GM19467 (cell line): ENCODE measurements around the gene EEF1AKMT4.
"Not testable (repeated sequence)": the region's sequence is repeated elsewhere in the genome, so short reads cannot be mapped to it uniquely, and the experiment has no call there.

Experiments
- ATAC-seq: cut with Tn5 transposase; IDR thresholded peaks from one replicate; pipeline ENCODE4 v1.9.1; 2021; ENCODE audit warnings: mild to moderate bottlenecking, moderate library complexity; ENCODE audit not compliant: unreplicated experiment

Gene EEF1AKMT4

DNA sequence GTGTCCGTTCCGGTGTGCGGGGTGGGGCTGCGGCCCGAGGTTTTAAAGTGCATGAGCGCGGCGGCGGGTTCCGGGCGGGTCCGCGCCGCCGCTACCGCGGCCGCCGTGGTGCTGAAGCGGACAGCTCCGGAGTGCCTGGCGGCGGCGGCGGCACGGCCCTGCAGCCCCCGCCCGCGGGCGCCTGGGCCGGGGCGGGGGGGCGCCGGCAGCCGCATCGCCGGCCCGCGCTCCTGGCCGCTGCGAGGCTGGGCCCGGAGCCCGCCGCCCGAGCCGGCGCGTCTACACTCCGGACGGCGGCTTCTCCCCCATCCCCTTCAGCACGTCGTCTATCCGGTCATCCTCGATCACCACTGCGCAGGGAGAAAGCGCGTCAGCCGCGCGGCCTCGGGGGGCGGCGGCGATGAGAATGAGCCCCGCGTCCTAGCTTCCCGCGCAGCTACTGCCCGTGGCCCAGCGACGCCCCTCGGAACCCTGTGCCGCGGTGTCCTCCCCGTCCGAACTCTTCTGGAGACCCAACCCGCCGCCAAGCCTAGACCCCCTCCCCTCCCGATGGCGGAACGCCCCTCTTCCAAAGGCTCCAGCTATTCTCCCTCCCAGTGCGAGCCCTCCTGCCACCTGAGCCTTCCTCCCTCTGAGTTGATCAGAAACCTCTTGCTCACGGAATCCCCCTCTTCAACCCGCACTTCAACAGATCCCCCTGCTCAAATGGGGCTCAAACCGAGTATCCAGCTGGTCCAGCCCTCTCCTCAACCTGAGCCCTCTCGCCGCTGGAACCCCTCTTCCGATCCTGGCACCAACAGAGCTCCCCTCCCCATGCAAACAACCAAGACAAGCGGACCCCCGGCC, 10.6 kb downstream of the EEF1AKMT4 start:
- no peak for ATAC-seq

DNA sequence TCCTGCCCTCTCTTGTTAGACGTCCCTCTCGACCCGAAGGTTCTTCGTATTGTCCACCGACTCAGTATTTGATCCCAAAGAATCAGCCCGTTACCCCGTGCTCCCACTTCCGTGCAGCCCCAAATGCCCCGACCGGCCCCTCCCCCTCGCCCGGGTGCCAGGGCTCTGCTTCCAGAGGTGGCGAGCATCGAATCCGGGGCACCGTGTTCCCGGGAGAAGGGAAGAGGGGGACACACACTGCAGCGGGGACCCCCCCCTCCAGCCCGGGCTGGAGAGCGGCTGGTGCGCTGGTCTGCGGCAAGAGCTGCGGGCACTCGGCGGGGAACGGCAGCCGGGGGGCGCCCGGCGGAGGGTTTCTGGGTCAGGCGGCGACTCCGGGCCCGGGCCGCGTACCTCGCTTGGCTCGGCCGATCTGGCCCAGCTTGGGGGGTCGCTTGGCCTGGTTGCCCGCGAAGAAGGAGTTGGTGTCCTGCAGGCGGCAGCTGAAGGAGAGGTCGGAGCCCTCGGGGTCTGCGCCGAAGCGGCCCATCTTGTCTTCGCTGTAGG, 11.3 kb downstream of the EEF1AKMT4 start:
- ATAC-seq, result no peak

DNA sequence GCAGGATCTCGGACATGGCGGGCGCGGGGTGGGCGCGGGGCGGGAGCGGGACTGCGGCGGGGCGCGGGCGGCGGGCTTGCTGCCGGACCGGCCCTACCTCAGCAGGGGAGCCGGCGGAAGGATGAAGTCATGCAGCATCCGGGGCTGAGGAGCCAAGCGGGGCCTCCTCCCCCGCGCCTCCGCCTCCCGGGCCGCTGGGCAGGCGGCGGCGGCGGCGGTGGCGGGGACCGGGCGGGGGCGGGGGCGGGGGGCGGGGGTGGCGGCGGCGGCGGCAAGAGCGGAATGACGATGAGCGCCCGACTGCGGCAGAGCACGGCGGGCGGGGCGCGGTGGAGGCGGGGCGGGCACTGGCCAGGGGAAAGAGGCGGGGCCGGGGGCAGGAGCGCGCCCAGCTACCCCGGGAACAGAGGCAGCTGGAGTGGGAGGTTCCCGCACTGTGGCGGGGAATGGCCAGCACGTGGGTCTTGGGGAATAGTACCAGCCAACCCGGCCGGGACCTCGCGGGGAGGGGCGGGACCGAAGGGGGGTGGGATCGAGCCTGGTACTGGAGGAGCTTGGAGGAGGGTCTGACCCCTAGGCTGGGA, 11.9 kb downstream of the EEF1AKMT4 start, which contains the start of gene CAMK2N2:
Gene CAMK2N2 (minus strand): TSS at position 284 of the 584 bp plus-strand sequence. CDS start 268 bp downstream, at position 16.
- ATAC-seq, result no peak

DNA sequence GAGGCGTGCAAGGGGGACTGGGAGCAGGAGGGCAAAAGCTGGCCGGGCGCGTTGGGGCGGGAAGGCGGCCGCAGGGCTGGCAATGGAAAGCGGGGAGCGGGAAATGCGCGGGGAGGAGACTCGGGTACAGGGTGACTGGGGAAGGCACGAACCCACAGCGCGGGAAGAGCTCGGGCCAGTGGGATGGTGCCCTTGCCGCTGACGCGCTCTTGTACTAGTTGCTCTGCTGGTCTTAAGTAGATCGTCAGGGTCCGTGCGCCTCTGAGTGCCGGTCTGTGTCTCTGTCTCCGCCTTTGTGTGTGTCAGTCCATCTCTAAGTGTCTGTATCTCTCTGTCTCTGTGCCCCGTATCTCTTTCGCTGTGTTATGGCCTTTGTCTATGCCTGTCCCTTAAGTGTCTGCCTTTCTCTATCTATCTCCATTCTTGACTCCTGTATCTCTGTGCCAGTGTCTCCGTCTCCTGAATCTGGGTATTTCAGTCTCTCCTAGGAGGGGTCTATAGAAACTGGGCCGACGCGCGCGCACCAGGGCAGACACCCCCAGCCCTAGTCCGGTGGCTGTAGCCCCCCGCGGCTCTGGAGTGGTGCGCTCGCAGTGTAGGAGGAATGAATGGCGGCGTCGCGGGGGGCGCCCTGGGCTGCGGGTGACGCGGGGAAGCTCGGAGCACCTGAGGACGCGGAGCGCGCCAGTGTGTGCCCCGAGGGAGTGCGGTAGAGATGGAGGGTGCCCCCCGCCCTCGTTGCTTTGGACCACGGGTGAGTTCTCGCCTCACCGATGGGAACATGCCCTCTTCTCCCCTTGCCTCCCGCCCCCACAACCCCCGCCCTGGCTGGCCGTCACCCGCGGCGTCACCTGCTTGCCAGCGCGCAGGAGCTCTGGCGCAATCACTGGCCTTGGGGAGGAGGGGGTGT, 12.6 kb downstream of the EEF1AKMT4 start:
- no peak for ATAC-seq

DNA sequence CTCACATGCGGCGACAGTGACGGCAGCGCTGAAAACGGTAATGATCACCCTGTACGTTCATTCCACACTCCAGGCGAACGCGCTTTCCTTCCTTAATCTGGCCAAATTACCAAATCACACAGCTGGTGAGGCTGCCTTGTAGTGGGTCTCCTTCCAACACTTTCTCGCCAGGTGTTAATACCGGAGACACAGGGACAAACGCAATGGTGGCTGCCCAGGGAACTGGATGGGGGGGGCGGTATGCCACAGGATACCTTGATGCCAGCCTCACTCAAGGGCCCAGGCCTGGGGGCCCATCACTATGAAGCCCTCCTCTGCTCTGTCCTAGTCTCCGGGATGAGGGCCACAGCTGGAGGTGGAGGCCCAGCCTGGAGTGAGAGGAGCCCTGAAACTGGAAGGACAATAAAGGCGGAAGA, 13.3 kb downstream of the EEF1AKMT4 start:
- no peak for ATAC-seq

DNA sequence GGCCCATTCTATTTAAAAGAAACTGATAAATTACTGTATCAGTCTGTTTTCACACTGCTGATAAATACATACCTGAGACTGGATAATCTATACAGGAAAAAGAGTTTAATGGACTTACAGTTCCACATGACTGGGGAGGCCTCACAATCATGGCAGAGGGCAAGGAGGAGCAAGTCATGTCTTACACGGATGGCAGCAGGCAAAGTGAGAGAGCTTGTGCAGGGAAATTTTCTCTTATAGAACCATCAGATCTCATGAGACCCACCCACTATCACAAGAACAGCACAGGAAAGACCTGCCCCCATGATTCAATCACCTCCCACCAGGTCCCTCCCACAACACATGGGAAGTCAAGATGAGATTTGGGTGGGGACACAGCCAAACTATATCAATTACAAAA, 17.8 kb downstream of the EEF1AKMT4 start:
- ATAC-seq, result not testable (repeated sequence)

DNA sequence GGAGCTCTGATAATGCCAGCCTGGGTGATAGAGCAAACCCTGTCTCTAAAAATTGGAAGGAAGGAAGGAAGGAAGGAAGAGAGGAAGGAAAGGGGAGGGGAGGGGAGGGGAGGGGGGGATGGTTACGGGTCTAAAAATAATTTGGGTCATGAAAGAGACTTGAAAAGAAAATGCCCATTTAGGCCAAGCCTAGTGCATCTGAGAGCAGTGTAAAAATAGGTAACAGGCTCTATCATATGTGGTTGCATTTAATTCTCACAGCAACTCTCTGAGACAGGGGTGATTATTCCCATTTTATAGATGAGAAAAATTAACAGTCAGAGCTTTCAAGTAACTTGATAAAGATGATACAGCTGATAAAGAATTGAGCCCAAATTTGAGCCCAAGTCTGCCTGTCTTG, 22.8 kb downstream of the EEF1AKMT4 start:
- no peak for ATAC-seq

DNA sequence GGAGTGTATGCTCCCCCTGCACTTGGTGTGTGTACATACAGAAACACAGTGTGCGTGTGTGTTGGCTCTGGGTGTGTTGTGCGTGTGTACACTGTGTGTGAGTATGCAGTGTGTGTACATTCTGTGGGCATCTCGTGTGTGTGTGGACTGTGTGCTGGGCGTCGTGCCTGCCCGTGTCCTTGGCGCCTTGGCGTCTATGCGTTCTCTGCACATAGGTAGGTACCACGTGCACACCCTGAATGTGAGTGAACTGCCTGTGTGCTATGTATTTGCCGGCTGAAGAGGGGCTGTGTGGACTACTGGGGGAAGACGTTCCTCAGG, 25.9 kb downstream of the EEF1AKMT4 start:
- ATAC-seq, result no peak

DNA sequence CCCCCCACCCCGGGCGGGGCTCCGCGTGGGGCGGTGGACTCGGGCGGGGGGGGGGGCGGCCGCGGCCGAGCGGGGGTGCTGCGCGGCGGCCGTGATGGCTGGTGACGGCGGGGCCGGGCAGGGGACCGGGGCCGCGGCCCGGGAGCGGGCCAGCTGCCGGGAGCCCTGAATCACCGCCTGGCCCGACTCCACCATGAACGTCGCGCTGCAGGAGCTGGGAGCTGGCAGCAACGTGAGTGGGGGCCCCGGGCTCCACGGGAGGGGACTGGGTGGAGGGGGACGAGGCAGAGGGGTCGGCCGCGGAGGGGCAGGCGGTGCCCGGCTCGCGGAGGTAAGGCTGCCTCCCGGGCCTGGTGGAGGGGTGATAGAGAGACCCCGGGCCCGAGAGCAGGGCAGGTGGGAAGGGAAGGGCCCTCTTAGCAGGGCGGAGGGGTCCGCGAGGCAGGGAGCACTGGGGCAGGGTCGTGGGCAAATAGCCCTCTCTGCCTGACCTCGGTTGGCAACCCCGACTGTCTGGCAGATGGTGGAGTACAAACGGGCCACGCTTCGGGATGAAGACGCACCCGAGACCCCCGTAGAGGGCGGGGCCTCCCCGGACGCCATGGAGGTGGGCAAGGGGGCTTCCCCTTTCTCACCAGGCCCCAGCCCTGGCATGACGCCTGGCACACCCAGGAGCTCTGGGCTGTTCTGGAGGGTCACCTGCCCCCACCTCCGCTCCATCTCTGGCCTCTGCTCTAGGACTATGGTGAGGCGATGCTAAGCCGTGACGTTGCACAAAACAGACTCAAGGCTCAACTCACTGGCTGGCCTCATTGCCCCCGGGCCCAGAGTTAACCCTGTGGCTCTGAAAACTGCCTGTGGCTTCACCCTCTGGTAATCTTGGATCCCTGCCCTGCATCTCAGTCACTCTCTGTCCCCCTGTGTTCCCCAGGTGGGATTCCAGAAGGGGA, 26.8 kb downstream of the EEF1AKMT4 start, which contains the start of gene ECE2:
Gene ECE2 (plus strand): TSS at position 62 of the 950 bp plus-strand sequence. CDS start 132 bp downstream, at position 194.
- ATAC-seq, result no peak

DNA sequence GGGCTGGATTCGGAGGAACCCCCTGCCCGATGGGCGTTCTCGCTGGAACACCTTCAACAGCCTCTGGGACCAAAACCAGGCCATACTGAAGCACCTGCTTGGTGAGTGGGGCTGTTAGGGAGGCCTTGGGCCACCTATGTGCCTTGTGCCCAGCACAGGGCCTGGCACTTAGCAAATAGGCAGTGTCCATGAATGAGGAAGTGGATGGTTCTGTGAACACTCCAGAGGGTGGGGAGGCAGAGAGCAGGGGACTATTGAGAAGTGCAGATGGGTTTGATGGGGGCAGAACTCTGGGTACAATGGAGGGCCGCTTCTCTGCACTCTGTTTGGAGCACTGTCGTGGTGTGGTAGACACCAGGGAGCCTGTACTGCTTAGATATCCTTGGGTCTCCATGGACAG, 27.9 kb downstream of the EEF1AKMT4 start:
- ATAC-seq, result no peak

DNA sequence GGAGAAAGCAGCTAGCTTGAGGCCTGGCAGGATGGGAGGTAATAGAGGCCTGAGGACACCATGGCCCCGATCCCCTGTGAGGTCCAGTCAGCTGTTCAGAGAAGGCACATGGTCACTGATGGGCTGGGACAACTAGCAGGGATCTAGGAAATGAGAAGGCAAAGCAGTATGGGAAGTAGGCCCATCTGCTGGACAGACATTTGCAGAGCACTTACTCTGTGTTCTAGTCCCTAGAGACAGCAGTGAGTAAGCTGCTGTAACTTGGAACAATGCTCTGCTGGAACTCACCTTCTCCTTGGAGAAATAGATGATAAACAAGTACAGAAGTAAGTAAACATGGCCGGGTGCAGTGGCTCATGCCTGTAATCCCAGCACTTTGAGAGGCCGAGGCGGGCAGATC, 33.5 kb downstream of the EEF1AKMT4 start:
- no peak for ATAC-seq

DNA sequence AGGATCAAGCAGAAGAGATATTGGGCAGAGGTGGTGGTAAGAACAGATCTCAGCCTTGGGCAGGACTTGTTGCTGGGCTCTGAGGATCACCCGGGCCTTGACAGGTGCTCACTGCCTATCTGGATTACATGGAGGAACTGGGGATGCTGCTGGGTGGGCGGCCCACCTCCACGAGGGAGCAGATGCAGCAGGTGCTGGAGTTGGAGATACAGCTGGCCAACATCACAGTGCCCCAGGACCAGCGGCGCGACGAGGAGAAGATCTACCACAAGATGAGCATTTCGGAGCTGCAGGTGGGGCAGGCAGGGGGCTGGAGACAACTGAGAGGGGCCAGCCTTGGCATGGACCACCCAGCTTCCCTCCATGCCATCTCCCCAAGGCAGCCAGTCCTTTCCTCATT, 34.2 kb downstream of the EEF1AKMT4 start:
- ATAC-seq, result no peak

DNA sequence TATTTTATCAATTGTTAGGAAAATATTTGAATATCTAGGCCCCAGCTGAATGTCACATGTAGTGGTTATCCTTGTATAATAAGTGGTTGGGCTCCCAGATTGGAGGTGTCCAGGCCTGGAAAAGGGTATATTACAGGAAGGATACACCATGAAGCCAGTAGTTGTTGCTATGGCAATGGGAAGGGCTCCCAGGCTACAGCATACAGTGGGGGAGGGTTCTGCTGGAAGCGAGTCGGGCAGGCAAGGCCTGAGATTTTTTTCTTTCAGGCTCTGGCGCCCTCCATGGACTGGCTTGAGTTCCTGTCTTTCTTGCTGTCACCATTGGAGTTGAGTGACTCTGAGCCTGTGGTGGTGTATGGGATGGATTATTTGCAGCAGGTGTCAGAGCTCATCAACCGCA, 35.2 kb downstream of the EEF1AKMT4 start:
- ATAC-seq, result no peak

DNA sequence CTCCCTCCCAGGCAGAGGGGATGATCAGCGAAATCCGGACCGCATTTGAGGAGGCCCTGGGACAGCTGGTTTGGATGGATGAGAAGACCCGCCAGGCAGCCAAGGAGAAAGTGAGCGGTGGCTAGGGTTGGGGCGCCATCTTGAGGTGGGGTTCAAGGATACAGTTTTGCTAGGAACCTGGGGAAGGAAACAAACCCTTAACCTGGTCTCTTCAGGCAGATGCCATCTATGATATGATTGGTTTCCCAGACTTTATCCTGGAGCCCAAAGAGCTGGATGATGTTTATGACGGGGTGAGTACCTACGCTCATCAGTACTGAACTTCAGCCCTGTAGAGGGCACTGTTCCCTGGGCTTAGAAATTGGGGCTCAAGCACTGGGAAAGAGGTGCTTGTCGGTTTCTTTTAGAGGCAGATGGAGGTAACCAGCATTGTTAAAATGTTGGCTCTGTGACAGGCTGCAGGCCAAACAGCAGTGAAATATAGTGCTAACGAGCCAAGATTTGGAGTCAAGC, 40.0 kb downstream of the EEF1AKMT4 start:
- ATAC-seq, result no peak

DNA sequence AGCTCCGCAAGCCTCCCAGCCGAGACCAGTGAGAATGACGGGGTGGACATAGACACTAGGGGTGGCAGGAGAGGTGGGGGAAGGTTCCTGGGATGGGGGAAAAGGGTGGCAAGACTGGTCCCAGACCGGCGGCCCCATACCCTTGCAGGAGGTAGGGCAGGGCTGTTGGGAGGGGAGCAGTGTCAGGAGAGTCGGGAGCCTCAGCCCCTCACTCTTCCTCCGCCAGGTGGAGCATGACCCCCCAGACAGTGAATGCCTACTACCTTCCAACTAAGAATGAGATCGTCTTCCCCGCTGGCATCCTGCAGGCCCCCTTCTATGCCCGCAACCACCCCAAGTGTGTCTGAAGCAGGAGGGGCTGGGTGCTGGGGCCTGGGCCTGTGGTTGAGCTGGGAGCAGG, 40.9 kb downstream of the EEF1AKMT4 start:
- ATAC-seq, result no peak

DNA sequence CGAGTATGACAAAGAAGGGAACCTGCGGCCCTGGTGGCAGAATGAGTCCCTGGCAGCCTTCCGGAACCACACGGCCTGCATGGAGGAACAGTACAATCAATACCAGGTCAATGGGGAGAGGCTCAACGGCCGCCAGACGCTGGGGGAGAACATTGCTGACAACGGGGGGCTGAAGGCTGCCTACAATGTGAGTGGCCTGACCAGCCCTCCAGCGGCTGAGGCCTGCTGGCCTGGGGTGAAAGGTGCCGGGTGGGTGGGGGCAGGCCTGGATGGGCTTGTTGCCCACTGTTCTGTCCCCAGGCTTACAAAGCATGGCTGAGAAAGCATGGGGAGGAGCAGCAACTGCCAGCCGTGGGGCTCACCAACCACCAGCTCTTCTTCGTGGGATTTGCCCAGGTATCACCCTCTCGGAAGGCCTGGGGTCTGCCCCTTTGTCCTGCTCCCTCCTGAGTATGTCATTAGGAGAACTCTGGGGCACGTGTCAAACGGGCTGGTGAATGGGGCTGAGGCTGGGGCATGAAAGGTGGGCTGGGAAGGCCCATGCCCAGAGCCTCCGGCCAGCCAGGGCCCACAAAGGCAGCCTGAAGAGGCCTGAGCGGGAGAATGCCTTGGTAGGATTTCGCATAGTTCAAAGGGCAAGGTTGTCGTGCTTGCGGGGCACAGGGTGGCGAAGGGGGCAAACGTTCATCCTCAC, 41.7 kb downstream of the EEF1AKMT4 start:
- ATAC-seq, result no peak

DNA sequence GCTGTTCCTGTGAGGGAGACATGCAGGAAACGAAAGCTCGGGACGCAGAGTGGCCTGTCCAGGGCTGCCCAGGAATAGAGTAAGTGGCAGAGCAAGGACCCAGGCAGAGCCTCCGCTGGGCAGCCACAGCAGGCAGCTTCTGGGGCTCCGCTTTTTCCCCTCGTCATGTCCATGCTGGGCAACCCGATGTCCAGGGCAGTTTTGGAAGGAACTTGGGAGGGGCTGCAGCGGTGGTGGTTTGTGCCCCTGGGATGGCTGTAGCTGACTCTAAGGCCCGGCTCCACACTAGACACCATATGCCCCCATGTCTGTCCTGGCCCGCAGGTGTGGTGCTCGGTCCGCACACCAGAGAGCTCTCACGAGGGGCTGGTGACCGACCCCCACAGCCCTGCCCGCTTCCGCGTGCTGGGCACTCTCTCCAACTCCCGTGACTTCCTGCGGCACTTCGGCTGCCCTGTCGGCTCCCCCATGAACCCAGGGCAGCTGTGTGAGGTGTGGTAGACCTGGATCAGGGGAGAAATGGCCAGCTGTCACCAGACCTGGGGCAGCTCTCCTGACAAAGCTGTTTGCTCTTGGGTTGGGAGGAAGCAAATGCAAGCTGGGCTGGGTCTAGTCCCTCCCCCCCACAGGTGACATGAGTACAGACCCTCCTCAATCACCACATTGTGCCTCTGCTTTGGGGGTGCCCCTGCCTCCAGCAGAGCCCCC, 42.4 kb downstream of the EEF1AKMT4 start:
- no peak for ATAC-seq

DNA sequence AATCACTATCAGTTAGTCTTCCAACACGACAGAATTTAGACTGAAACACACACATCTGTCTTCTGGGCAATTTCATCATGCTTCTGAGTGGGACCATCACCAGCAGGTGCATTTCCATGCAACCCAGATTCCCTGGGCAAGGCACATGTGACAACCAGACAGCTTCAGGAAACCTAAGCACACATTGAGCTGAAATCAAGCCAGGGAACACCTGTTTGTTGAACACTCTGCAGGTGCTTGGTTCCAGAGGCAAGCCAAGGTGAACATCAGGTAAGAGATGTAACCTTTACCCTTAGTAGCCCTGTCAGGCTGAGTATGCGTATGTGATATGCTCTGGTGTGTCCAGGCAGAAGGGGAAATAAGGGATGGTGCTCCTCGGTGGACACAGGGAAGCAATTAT, 46.3 kb downstream of the EEF1AKMT4 start:
- no peak for ATAC-seq

DNA sequence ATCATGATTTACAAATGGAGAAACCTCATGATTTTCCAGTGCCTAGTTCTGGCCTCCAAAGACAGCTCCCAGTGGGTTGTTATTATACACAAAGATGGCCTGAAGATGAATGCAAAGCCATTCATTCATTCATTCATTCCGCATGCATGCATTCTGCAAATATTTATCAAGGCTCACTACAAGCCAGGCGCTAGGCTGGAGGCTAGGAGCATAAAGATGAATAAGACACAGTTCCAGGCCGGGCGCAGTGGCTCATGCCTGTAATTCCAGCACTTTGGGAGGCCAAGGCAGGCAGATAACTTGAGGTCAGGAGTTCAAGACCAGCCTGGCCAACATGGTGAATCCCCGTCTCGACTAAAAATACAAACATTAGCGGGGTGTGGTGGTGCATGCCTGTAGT, 47.1 kb downstream of the EEF1AKMT4 start:
- no peak for ATAC-seq
